Stimulated activated CD8-positive, alpha-beta memory T cell treated with anti-CD3 and anti-CD28 coated beads, Interleukin-7, amount 100 ng/mL, for 48 hours (primary cell): ENCODE data around the gene ATP13A4.

ENCODE experiments used
- DNase-seq, 2 donors: peaks; one replicate each; pipeline ENCODE4 v3.0.0-alpha.2; 2020; ENCODE audit warnings: low read depth in 1 of 2; ENCODE audit errors: extremely low read depth in 1 of 2

Gene ATP13A4

DNA sequence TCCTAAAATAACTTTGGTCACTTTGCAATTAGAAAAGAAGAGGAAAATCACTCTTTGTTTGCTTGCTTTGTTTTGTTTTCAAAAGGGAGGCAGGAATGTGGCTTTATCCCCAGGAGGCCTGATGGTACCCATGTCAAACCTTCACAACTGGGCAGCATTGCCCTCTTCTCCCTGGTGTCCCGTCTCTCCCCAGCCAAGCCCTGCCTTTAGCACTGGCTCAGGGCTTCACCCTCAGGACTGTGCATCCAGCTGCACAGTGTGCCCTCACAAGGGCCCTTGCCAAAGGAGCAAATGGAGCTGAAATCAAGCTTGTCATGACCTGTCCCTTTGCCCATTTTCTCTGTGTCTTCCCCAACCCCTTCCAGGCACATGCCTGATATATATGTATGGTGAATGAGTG lies 147.0 kb downstream of the ATP13A4 start:
- no peak for DNase-seq

DNA sequence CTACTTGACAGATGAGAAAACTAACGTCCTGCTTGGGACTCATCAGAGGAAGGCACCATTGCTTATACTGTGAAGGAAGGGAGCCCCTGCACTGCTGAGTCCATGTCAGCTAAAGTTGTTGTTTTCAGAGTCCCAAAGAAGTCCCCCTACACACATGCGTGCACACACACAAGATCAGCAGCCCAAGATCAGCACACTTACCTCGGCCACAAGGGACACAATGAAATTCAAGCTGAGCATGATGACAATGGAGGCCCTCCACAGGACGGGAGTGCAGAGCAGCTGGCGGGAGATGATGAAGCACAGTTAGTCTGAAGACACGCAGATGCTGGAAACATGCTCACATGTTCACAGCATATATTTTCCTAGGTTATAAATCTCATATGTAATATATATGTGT lies 147.6 kb downstream of the ATP13A4 start:
- no peak for DNase-seq

DNA sequence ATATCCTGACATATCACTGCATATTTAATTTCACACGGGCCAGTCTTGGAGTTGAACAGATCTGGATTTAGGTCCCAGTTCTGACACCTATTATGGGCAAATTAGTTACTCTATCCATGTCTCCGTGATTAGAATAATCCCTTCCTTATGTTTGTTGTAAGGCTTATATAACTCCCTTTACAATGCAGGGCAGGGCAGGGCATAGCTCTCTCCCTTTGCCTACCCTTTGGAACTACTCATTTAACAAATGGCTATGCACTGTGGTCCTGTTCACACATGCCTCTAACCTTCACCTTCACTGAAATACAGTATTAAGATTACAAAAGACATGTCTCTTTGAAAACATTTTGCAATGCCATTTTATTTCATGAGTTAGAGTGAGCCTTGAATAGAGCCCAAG lies 151.4 kb downstream of the ATP13A4 start:
- DNase-seq = no peak

DNA sequence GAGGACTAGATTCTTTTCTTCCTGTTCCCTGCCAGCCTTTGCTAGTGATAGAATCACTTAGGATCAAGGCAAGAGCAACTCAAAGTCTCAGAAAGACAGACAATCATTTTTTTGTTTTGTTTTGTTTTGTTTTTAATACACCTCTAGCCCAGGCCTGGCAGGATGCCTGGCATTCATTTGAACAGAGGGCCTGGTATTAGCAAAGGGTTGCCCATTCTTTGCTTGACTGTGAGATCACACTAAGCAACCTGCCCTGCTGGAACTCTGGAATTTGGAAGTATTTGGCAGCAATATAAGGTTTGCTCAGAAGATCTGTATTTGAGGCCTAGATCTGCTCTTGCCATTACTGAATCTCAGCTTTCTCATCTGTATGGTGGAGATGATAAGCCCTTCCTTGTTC lies 154.4 kb downstream of the ATP13A4 start:
- DNase-seq = no peak

DNA sequence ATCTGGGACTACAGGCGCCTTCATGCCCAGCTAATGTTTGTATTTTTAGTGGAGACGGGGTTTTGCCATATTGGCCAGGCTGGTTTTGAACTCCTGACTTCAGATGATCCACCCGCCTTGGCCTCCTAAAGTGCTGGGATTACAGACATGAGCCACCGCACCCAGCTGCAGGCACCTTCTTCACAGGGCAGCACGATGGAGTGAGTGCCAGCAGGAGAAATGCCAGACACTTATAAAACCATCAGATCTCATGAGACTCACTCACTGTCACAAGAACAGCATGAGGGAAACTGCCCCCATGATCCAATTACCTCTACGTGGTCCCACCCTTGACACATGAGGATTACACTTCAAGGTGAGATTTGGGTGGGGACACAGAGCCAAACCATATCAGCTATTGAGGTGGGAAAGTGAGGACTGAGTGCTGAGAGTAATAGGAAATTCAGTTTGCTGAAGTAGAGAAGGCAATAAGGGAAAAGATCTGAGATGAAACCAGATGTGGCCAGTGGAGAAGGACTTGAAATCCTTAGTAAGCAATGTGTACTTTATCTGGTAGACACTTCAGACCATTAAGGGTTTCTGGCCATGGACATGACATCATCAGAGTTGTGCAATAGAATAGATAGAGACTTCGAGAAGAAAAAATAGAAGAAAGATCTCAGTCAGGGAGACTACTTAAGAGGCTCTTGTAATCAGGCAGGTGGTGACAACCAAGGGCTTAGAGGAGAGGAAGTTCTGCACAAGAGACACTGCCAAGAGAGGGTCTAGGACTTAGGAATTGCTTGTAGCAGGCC lies 158.0 kb downstream of the ATP13A4 start:
- no peak for DNase-seq

DNA sequence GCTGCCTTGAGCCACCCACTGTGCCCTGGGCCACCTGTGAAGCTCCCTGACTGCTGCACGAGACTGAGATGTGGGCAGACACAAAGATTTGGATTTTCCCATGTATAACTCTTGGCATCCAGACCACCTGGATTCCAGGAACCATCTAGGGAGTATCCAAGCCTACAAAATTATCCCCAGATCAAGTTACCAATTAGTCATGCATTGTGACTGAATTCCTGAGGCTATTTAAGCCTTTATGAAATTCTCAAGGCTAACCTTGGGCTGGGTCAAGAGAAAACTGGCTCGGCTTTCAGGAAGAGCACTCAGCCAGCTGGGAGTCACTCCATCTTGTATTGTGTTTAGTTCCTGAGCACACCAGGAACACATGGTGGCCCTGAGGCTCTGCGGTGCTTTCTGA lies 162.8 kb downstream of the ATP13A4 start:
- DNase-seq = no peak

DNA sequence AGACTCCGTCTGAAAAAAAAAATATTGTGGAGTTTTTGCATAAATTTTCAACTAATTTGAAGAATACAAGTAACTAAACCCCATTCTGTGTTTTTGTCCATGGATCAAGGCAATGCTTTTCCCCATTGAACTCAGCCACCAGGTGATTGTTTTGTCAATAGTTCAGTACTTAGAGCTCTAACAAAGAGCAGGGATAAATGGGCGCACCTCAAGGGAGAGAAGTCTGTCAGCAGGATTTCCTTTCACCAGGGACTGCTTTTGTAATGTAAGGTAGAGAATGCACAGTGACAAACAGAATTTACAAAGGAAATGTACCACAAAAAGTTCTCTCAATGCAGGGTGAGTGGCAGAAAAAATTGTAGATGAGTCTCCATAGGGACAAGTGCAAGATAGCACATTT lies 165.4 kb downstream of the ATP13A4 start:
- no peak for DNase-seq

DNA sequence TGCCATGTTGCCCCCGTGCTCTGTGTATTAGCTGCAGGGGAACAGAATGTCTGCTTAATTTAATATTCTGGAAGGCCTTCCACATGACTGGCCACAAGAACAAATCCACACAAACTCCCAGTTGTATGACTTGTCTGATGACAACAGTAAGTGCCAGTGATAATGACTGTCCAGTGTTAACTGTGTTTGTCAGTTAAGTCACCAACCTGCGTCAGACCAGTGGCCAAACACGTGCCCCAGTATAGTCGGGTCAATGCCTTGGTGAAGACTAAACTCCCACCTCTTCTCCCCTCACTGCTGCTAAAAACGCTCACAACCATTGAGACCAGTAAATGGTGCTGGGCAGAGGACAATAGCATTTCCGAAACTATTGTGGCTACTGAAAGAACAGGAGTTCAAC lies 166.3 kb downstream of the ATP13A4 start:
- DNase-seq = no peak

DNA sequence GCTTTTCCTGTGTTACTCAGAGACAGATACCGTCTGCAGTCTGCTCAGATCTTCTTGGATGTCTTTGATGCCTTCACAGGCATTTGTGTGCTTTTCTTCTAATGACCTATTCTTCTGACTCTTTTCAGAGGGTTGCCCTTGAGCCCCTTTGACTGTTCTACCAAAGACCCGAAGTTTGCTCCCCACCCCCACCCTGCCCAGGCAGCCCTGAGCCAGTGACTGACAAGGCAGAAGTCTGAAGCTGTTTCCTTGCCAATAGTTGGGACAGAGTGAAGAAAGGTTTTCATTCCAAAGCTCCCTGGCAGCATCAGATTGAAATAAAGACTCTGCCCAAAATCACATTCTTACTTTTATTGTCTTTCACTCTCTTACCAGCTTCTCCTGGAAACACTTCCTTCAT lies 167.1 kb downstream of the ATP13A4 start:
- no peak for DNase-seq

DNA sequence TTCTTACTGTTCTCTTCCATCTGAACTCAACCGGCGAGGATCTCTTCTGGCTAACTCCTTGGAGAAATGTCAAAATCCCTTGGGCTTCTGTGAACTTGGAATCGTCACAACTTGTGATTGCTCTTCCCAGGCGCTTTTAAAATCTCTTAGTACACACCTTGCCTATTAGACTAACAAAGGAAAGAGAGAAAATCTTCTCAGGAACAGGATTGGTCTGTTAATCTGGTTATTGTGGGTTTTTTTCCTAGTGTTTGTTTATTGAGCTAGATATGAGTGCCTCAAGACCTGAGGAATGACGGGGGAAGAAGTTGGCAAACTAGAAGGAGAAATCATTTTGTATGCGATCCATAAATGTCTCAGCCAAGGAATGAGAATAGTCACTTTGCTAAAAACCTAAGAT lies 176.0 kb downstream of the ATP13A4 start, which contains the start of gene ATP13A5:
Gene ATP13A5, minus strand, starts transcription at position 48 of the 400 bp plus-strand sequence. Its CDS starts 28 bp downstream, at position 20.
- DNase-seq = no peak

DNA sequence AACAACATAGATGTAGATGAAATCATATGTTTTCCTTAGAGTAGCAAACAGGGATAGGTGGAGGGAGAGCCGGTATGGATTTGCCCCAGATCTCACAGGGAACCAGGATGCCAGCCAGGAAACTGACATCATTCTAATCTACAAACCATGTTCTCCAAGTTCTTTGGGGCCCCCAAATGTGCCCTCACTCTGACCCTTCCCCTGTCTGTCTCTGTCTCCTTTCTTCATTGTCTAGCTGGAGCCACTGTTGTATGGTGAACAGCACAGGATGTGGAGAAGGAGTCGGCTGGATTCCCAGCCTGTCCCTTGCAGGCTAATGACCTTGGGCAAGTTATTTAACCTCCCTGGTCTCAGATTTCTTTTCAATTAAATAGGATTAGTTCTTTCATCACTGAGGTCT lies 177.1 kb downstream of the ATP13A4 start:
- DNase-seq = no peak

DNA sequence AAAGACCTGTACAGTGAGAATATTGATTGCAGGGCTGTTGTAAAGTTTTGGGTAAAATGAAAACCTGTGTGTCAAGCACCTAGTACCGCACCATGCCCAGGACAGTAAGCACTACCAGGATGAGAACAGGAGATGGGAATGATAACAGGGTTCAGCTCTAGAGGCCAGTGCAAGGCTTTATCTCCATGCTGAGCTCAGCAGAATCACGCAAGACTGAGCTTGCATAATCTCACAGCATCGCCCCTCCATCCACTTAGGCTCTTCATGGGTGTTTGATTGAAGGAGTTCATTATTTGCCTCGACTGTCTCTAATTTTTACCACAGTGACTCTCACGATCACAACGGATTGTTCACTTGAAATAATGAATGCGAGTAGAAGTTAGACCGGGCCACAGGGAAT lies 179.1 kb downstream of the ATP13A4 start:
- DNase-seq = no peak

DNA sequence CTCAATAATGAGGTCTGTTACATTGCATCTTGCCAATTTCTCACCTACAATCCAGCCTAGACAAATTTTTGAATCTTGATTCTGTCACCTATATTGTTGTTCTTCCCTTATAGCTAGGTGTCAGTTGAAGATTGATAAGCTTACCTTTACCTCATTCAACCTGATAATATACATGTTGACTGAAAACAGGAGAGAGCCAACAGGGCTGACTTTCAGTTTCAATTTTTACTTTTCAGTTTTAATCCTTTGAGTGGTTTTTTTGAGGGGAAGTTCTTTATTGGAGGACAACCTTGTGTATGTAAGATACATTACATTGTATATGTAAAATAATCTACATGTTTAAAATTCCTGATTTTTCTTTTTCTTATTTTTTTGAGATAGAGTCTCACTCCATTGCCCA lies 181.9 kb downstream of the ATP13A4 start:
- no peak for DNase-seq

DNA sequence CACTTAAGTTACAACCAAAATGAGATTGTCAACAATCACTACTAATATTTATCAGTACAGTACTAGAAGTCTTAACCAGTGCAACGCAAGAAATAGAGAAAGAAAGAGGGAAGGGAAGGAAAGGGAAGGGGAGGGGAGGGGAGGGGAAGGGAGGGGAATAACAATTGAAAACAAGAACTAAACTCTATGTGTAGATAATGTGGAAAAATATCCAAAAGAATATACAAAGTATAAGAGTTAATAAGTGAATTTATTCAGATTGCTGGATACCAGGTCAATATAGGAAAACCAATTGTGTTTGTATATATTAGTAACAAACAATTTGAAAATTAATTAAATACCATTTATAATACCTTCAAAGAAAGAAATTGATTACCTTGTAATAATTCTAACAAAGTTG lies 186.8 kb downstream of the ATP13A4 start:
- no peak for DNase-seq

DNA sequence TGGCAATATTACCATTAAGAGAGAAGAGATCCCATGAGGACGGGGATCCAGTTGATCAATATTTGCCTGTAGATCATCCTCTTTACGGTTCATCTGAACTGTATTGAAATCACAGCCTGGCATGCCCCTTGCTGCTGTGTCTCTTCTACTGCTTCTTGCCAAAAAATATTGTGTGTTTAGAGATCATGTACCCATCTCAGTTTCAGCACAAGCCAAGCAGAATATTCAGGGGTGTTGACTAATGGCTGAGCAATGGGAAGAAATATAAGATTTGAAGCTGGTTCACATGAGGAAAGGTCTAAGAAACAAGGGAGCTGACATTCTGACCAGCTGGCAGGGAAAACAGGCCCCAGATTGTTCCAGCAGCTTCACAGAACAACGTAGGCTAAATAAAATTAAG lies 197.4 kb downstream of the ATP13A4 start:
- DNase-seq = no peak

DNA sequence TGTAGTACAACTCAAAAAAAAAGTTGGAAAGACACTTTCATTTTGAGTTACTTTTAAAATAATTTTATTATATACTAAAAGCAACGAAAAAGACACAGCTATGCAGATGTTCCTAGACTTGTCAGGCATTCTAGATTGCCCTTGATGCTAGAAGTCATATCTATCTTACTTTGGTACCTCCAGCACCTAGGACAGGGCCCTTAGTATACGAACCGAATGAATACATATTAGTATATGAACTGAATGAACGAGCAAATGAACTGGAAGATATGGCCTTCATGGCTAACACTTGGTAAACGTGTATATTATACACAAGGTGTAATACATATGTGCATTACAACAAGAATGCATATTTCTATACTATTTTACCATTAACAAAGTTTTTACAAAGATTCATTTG lies 200.3 kb downstream of the ATP13A4 start:
- DNase-seq = no peak
